ENCODE data around the gene SEPTIN8.
A peak's percentile ranks its signal among the peaks of the same experiment; 100 is the strongest.

SEPTIN8 gene

DNA sequence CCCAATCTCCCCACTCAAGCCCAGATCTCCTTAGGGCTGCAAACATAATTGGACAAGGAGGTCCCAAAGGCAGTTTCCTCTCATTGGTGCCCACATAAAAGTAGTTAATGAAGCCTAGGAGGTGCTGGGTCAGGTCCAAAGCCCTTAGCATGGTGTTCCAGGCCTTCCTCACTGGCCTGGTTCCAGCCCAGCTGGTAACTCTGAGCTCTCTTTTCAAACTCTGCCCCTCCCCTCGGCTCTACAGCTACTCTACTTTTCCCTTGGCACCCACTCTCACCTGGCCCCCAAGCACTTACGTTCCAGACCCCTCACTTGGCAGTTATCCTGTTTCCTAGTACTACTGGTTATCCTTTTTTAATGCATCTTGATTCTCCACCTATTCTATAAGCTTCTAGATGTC lies 9.9 kb downstream of the SEPTIN8 start:
- no peak overlapping the region for H3K4me3 Mint-ChIP-seq
- H3K27me3 Mint-ChIP-seq (ENCODE audit: low read depth), result no peaks in the 10 kb centered on the region
- TF ChIP-seq, protein P1, sequence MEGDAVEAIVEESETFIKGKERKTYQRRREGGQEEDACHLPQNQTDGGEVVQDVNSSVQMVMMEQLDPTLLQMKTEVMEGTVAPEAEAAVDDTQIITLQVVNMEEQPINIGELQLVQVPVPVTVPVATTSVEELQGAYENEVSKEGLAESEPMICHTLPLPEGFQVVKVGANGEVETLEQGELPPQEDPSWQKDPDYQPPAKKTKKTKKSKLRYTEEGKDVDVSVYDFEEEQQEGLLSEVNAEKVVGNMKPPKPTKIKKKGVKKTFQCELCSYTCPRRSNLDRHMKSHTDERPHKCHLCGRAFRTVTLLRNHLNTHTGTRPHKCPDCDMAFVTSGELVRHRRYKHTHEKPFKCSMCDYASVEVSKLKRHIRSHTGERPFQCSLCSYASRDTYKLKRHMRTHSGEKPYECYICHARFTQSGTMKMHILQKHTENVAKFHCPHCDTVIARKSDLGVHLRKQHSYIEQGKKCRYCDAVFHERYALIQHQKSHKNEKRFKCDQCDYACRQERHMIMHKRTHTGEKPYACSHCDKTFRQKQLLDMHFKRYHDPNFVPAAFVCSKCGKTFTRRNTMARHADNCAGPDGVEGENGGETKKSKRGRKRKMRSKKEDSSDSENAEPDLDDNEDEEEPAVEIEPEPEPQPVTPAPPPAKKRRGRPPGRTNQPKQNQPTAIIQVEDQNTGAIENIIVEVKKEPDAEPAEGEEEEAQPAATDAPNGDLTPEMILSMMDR (IDR thresholded peaks at IDR 0.05; ENCODE audit: unreplicated experiment in 3 of 3), result no peak
- H3K27ac Mint-ChIP-seq, result peak overlapping the region in 1 of 3 experiments; percentile 85
- H3K36me3 Mint-ChIP-seq (ENCODE audit: low read depth), result peaks cover 17% of the 10 kb centered on the region
- H3K9me3 Mint-ChIP-seq, result no peaks in the 10 kb centered on the region
- peaks cover 23% of the 10 kb centered on the region for H3K4me1 Mint-ChIP-seq

DNA sequence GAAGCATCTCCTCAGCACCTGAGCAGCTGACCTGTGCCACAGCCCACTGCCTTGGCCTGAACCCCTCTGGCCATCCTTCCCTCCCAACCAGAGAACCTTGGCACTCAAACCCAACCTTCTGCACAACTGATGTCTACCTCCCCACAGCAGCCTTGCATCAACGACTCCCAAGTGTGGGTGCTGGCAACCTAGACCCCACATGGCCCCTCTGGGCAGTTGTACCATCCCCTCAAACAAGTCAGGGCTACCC lies 10.3 kb downstream of the SEPTIN8 start:
- no peaks in the 10 kb centered on the region for H3K27me3 Mint-ChIP-seq (ENCODE audit: low read depth)
- no peak overlapping the region for H3K4me3 Mint-ChIP-seq
- H3K27ac Mint-ChIP-seq, result no peak overlapping the region
- peaks cover 17% of the 10 kb centered on the region for H3K36me3 Mint-ChIP-seq (ENCODE audit: low read depth)
- peaks cover 21% of the 10 kb centered on the region for H3K4me1 Mint-ChIP-seq
- TF ChIP-seq, protein P1 (IDR thresholded peaks at IDR 0.05; ENCODE audit: unreplicated experiment in 3 of 3), result no peak
- H3K9me3 Mint-ChIP-seq, result no peaks in the 10 kb centered on the region

DNA sequence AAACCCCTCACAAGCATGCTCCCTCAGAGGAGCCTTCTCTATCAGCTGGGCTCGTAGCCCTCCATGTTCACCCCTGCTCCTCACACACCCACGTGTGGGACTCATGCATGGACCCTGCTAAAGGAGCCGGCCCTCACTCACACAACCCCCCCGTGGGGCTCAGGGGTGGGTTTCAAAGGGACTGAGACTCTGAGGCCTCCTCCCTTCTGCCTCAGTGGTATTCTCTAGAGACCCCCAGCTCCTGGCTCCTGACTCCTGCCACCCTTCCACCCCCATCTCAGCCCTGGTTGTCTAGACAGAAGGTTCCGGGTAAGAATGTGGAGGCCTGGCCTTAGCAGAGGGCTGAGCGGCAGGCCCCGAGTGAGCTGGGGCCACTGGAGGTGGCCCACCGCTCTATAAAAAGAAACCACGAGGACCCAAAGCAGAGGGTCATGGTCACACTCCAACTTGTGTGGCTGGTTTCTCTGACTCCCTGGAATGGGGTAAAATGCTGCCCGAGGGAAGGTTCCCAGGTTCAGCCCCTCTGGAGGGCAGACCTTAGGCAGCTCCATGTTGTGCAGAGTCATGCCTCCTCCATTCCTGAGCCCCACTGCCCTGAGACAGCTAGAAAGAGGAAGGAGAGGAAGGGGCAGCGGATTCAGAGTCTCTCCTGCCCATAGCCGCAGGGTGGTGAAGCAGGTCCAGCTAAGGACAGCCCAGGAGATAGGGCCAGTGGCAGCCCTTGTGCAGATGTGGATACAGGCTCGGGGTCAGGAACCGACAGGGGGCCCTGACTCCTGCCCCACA lies 10.8 kb downstream of the SEPTIN8 start:
- no peaks in the 10 kb centered on the region for H3K27me3 Mint-ChIP-seq (ENCODE audit: low read depth)

DNA sequence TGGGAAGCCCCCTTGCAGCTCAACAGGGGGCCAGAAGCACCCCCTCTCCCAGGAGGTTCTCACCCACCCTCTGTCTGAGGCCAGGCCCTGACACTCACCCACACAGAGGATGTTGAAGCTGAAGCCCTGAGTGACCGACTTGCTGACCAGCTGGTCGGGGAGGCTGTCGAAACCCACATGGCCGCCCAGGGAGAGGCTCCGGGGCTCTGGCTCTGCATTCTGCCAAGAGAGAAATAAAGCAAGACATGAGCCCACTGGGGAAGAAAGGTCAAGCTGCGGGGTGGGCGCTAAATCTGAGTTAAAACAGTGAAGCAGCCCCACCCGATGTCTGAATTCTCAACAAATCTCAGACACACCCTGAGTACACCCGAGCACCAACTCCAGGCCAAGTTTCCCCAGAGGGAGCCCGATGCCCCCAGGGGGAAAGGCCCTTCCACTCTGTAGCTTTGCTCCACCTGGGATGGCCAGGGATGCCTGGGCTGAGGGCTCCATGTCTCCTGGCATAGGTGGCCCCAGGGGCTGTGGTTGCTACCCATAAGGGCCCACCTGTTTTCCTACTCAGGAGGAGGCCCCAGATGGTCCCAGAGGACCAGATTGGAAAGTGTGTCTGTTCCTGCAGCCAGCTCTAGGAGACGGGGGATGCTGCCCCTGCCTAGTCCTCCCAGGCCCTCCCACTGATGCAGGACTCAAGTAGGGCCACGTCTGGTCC lies 11.6 kb downstream of the SEPTIN8 start:
- no peaks in the 10 kb centered on the region for H3K9me3 Mint-ChIP-seq
- H3K4me1 Mint-ChIP-seq, result peaks cover 11% of the 10 kb centered on the region
- TF ChIP-seq, protein P1 (IDR thresholded peaks at IDR 0.05; ENCODE audit: unreplicated experiment in 3 of 3), result no peak
- H3K27me3 Mint-ChIP-seq (ENCODE audit: low read depth), result no peaks in the 10 kb centered on the region
- H3K27ac Mint-ChIP-seq, result no peak overlapping the region
- peaks cover 27% of the 10 kb centered on the region for H3K36me3 Mint-ChIP-seq (ENCODE audit: low read depth)
- no peak overlapping the region for H3K4me3 Mint-ChIP-seq

More for the DNA sequence above, 10.8 kb downstream of the SEPTIN8 start:
- Mint-ChIP-seq H3K4me1 (peaks cover 17% of the 10 kb centered on the region), H3K4me3 (no peak overlapping the region), H3K27ac (no peak overlapping the region), H3K9me3 (no peaks in the 10 kb centered on the region), H3K36me3 (ENCODE audit: low read depth) (peaks cover 21% of the 10 kb centered on the region)
- TF ChIP-seq, protein P1 (IDR thresholded peaks at IDR 0.05; ENCODE audit: unreplicated experiment in 3 of 3), result no peak

DNA sequence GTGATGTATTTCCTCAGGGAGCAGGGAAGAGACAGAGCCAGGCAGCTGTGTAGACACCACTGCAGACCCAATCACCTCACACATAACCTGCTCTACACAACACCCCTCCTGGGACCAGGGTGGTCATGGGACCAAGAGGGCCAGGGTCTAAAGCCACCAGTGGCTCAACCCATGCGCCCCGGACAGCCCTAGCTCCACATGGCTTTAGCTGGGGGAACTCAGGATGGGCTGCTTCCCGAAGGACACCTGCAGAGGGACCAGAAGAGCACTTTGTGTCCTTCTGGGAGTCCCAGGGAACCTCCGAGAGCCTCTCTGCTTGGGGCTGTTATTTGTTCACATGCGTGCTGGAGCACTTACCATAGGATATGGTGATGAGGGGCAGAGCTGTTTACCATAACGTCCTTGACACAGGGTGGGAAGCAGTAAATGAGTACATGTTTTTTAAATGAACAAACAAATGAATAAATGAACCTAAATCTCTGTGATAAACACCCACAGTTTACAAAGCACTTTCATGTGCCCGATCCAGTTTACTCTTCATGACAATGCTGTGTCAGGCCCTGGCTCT lies 12.3 kb downstream of the SEPTIN8 start:
- Mint-ChIP-seq H3K4me3 (no peak overlapping the region), H3K27ac (no peak overlapping the region), H3K27me3 (ENCODE audit: low read depth) (no peaks in the 10 kb centered on the region), H3K9me3 (no peaks in the 10 kb centered on the region), H3K4me1 (peaks cover 11% of the 10 kb centered on the region), H3K36me3 (ENCODE audit: low read depth) (peaks cover 31% of the 10 kb centered on the region)
- TF ChIP-seq, protein P1 (IDR thresholded peaks at IDR 0.05; ENCODE audit: unreplicated experiment in 3 of 3), result no peak

All from nephron (organoid).